ENCODE results near the gene UFM1.

- TF ChIP-seq CTCF (IDR thresholded peaks at IDR 0.05 in 2 of 3, conservative IDR thresholded peaks at IDR 0.05 in 1 of 3; ENCODE audit: borderline replicate concordance in 1 of 3, insufficient read depth in 1 of 3, low read depth in 2 of 3, low read length in 2 of 3) (no peak), CEBPB (IDR thresholded peaks at IDR 0.05; ENCODE audit: low read depth) (no peak), ATF3 (IDR thresholded peaks at IDR 0.05) (no peak), POLR2AphosphoS5 (IDR thresholded peaks at IDR 0.05; ENCODE audit: low read depth, low read length) (no peak), ZBTB33 (IDR thresholded peaks at IDR 0.05; ENCODE audit: extremely low read depth, insufficient replicate concordance, low read length) (no peak)
These were observed 14.8 kb upstream of the UFM1 start for GRCh38 chr13:38334845-38335244.

Data from HCT116 (cell line).